Heart right ventricle (tissue), 16 donors: ENCODE results near the gene SALL1. TPM values are rescaled to one million over a fixed set of nuclear protein-coding genes. Genes with fewer than 3 reads are reported as not detected.
A peak's percentile ranks its signal among the peaks of the same experiment; 100 is the strongest.

Experiments
- ATAC-seq, 8 donors: fragments of 200-7000 bp; cut with Tn5 transposase; one replicate each; pipeline ENCODE4 v1.9.1; 2020; ENCODE audit warnings: mild to moderate bottlenecking in 8 of 8, moderate library complexity in 8 of 8, moderate number of reproducible peaks in 1 of 8
- DNase-seq, 2 donors: peaks; one replicate each; pipeline ENCODE4 v3.0.0-alpha.2; 2020
- H3K27ac ChIP-seq, 10 donors: fragments of 200-600 bp; sonication (generic) in 2 of 10; one replicate each; pipeline versions ENCODE4 v1.5.0 to v1.8.0; 2020 to 2022; ENCODE audit warnings: mild to moderate bottlenecking in 3 of 10
- H3K27me3 ChIP-seq, 7 donors: fragments of 200-600 bp; one replicate each; pipeline ENCODE4 v1.8.0; 2021 to 2022; ENCODE audit warnings: mild to moderate bottlenecking in 2 of 7
- H3K36me3 ChIP-seq, 9 donors: fragments of 200-600 bp; sonication (generic) in 1 of 9; one replicate each; pipeline versions ENCODE4 v1.5.0 to v1.8.0; 2020 to 2022; ENCODE audit warnings: mild to moderate bottlenecking in 2 of 9
- H3K4me1 ChIP-seq, 9 donors: fragments of 200-600 bp; sonication (generic) in 1 of 9; one replicate each; pipeline versions ENCODE4 v1.5.0 to v1.8.0; 2020 to 2022; ENCODE audit warnings: mild to moderate bottlenecking in 4 of 9
- H3K4me3 ChIP-seq, 10 donors: fragments of 200-600 bp; sonication (generic) in 2 of 10; one replicate each; pipeline versions ENCODE4 v1.5.0 to v1.8.0; 2020 to 2022; ENCODE audit warnings: mild to moderate bottlenecking in 7 of 10, moderate library complexity in 2 of 10
- H3K9me3 ChIP-seq, 11 donors: fragments of 200-600 bp in 10 of 11; sonication (generic) in 2 of 11; one replicate each; pipeline versions ENCODE4 v1.5.0 to v1.8.0; 2013 to 2022; ENCODE audit warnings: mild to moderate bottlenecking in 2 of 11, control low read depth in 1 of 11, moderate library complexity in 1 of 11
- WGBS, 2 donors: extraction: QIAGEN DNeasy Blood & Tissue Kit; methylation state at CpG; one replicate each; pipeline ENCODE4 v1.1.7; 2013; ENCODE audit warnings: inconsistent platforms in 1 of 2; 5-methylcytosine and 5-hydroxymethylcytosine counted together
- intact Hi-C, 10 donors: fragments of 100-400 bp; cut with DNase I; formaldehyde crosslinking; loops; one replicate each; pipeline versions ENCODE4 v1.11.1 to v1.14.2; 2022
- polyA plus RNA-seq, 2 donors: library from polyadenylated mRNA; stranded (reverse); fragments of 200-250 nt; gene quantifications; one replicate each; pipeline ENCODE4 v1.2.3, GENCODE V29; 2013
- total RNA-seq, 10 donors: library from RNA; stranded (reverse); fragmentation: NEBNext Ultra II Directional in 3 of 10; extraction: Animal tissue kit (Norgen Biotek cat#: 25700) in 3 of 10; gene quantifications; one replicate each; pipeline versions ENCODE4 v1.2.1 to v1.2.4, GENCODE V29; 2021 to 2023
- TF ChIP-seq, protein P1 (sequence below), 9 donors: fragments of 200-600 bp; sonication (generic) in 2 of 9; IDR thresholded peaks; one replicate each; pipeline versions ENCODE4 v1.5.0 to v1.8.0; 2021 to 2022; ENCODE audit warnings: antibody characterized with exemption in 9 of 9, mild to moderate bottlenecking in 5 of 9, moderate library complexity in 1 of 9
- donor health status: Arrhythmogenic right ventricular cardiomyopathy.
- donor health status: ischemic (EF 13 %, LVEDD 7.1; RV severe dilation, severe dysfunction).
- donor health status: healthy with polysubstance abuse.
- donor health status: DM: no; HTN: yes; CAD: no.
- donor health status: DM: no; HTN: no; CAD: no.
- donor health status: ischemic (EF 25% LVEDD 6.9; RV normal size, moderate dysfunction).
- donor health status: ischemic (EF 25% LVEDD 5.7; RV mildly dilated, moderate dysfunction).
- donor health status: healthy.
- donor health status: DM: yes; HTN: yes; CAD: no.
- donor health status: Ischemic cardiomyopathy.
- donor health status: ischemic (EF 35%, LVEDD 5.7; RV mildly dilated, moderate dysfunction).
- donor health status: nonischemic (EF 11% LVEDD 7.7; RV severe dilation, severe dysfunction).
- donor health status: DM: yes; HTN: yes; CAD: no.
- donor health status: PGD.
- donor health status: ischemic (EF 29% LVEDD 5.4; RV normal size, mild dysfunction).
- donor health status: nonischemic (EF 23%, LVEDD 6.1; RV moderate dilation, normal function).

The SALL1 gene
- total and polyA plus RNA-seq, 12 donors, result 0.05 to 2.0 (median 0.32) TPM; not detected in 1

GRCh38 chr16:51134876-51135275, 16.2 kb downstream of the SALL1 start:
- WGBS, 2 donors, result 30 to 32% methylated on average over 34 of the region's 34 CpGs
- H3K36me3 ChIP-seq, result no peaks in the 10 kb centered on the region
- no peak for ATAC-seq

GRCh38 chr16:51134269-51134812, 16.7 kb downstream of the SALL1 start:
- no peak for DNase-seq
- Histone ChIP-seq H3K4me1 (peaks cover 0 to 7% (median 0%) of the 10 kb centered on the region in 9 donors), H3K27ac (no peak overlapping the region), H3K4me3 (peak overlapping the region in 6 of 10 donors; percentile 5 to 39 (median 22)), H3K9me3 (no peaks in the 10 kb centered on the region), H3K27me3 (peaks cover 11 to 71% (median 59%) of the 10 kb centered on the region in 7 donors), H3K36me3 (no peaks in the 10 kb centered on the region)
- peak in 2 of 8 donors; percentile 30 to 51 for ATAC-seq
- intact Hi-C loops, result loop anchor here in 1 of 10 donors (5.0 kb wide), 1 partner anchor 1768 kb away; no protein-coding TSS in a partner anchor
- 1 to 2% methylated on average over 44 of the region's 44 CpGs for WGBS, 2 donors
- TF ChIP-seq, protein P1, sequence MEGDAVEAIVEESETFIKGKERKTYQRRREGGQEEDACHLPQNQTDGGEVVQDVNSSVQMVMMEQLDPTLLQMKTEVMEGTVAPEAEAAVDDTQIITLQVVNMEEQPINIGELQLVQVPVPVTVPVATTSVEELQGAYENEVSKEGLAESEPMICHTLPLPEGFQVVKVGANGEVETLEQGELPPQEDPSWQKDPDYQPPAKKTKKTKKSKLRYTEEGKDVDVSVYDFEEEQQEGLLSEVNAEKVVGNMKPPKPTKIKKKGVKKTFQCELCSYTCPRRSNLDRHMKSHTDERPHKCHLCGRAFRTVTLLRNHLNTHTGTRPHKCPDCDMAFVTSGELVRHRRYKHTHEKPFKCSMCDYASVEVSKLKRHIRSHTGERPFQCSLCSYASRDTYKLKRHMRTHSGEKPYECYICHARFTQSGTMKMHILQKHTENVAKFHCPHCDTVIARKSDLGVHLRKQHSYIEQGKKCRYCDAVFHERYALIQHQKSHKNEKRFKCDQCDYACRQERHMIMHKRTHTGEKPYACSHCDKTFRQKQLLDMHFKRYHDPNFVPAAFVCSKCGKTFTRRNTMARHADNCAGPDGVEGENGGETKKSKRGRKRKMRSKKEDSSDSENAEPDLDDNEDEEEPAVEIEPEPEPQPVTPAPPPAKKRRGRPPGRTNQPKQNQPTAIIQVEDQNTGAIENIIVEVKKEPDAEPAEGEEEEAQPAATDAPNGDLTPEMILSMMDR (IDR thresholded peaks at IDR 0.05), result no peak

More at GRCh38 chr16:51134876-51135275, 16.2 kb downstream of the SALL1 start:
- Histone ChIP-seq H3K9me3 (no peaks in the 10 kb centered on the region), H3K27ac (no peak overlapping the region), H3K4me3 (no peak overlapping the region), H3K4me1 (peaks cover 0 to 7% (median 0%) of the 10 kb centered on the region in 9 donors), H3K27me3 (peaks cover 11 to 71% (median 59%) of the 10 kb centered on the region in 7 donors)
- TF ChIP-seq, protein P1 (IDR thresholded peaks at IDR 0.05), result no peak
- DNase-seq, result no peak
- intact Hi-C loops, result loop anchor here in 1 of 10 donors (5.0 kb wide), 1 partner anchor 1767 kb away; no protein-coding TSS in a partner anchor

GRCh38 chr16:51133688-51134087, 17.4 kb downstream of the SALL1 start:
- H3K27me3 ChIP-seq, result peaks cover 11 to 71% (median 59%) of the 10 kb centered on the region in 7 donors
- DNase-seq, result no peak

DNA sequence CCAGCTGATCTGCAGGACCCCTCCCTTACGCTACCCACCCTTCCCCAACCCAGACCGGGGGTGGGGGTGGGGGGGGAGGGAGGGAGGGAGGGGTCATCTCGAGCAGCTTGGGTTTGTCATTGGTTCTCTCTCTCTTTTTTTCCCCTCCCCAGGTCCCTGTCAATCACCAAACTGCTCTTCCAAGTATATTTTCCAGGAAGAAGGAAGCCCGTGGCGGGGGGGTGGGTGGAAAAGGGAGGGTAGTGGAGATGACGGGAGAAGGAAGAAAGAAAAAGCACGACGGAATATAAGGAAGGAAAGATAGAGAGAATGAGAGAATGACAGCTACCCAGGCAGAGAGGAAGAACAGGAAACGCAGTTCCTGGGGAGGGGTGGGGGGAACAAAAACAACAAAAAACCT, 17.9 kb downstream of the SALL1 start:
- Histone ChIP-seq H3K27ac (no peak overlapping the region), H3K4me3 (peak overlapping the region in 1 of 10 donors; percentile 39), H3K36me3 (no peaks in the 10 kb centered on the region), H3K4me1 (peaks cover 0 to 7% (median 0%) of the 10 kb centered on the region in 9 donors), H3K27me3 (peaks cover 11 to 71% (median 59%) of the 10 kb centered on the region in 7 donors), H3K9me3 (no peaks in the 10 kb centered on the region)
- WGBS, 2 donors, result 11 to 13% methylated on average over 8 to 9 of the region's 9 CpGs
- DNase-seq, result no peak
- no peak for ATAC-seq
- TF ChIP-seq, protein P1 (IDR thresholded peaks at IDR 0.05), result no peak
- intact Hi-C loops, result loop anchor here in 1 of 10 donors (5.0 kb wide), 1 partner anchor 1769 kb away; no protein-coding TSS in a partner anchor

More at GRCh38 chr16:51133688-51134087, 17.4 kb downstream of the SALL1 start:
- Histone ChIP-seq H3K9me3 (no peaks in the 10 kb centered on the region), H3K4me1 (peaks cover 0 to 7% (median 0%) of the 10 kb centered on the region in 9 donors), H3K27ac (no peak overlapping the region), H3K36me3 (no peaks in the 10 kb centered on the region), H3K4me3 (peak overlapping the region in 2 of 10 donors; percentile 24 to 39)
- no peak for ATAC-seq
- intact Hi-C loops, result loop anchor here in 1 of 10 donors (5.0 kb wide), 1 partner anchor 1769 kb away; no protein-coding TSS in a partner anchor
- TF ChIP-seq, protein P1 (IDR thresholded peaks at IDR 0.05), result no peak
- 10 to 12% methylated on average over 12 of the region's 12 CpGs for WGBS, 2 donors
